Measurements from ENCODE around the gene MRPL39.
"Not testable (repeated sequence)": the region's sequence is repeated elsewhere in the genome, so short reads cannot be mapped to it uniquely, and the experiment has no call there.

The MRPL39 gene

DNA sequence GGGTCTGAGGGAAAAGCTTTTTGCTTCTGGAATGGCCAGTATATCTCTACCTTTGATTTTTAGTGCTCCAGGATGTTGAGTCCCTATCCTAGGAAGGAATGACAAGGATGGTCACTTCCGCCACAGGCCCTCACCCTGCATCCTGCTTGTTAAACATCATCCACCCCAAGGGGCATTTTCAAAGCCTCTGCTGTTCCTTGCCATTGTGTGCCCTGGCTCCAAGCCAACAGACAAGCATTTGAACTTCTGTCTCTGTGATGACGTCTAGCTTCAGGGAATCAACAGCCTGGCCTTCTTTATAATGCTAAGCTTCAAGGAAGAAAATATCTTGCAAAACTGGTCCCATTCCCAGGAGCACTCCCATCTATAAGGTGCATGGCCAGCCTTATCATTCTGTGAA lies 19.5 kb upstream of the MRPL39 start:
- no peak for ATAC-seq

DNA sequence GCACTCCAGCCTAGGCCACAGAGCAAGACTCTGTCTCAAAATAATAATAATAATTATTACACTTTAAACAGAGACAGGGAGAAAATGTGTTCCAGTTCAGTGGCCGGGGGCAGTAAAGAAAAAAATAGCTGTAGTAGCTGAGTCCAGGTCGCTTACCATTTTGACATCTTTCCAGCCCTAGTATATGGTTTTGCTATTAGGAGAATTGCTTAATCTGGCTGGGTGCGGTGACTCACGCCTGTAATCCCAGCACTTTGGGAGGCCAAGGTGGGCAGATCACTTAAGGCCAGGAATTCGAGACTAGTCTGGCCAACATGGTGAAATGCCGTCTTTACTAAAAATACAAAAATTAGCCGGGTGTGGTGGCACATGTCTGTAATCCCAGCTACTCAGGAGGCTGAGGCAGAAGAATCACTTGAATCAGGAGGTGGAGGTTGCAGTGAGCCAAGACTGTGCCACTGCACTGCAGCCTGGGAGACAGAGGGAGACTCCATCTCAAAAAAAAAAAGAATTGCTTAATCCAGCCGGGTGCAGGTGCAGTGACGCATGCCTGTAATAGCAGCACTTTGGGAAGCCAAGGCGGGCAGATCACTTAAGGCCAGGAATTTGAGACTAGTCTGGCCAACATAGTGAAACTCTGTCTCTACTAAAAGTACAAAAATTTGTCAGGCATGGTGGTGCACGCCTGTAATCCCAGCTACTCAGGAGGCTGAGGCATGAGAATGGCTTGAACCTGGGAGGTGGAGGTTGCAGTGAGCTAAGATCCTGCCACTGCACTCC lies 18.7 kb upstream of the MRPL39 start:
- ATAC-seq: not testable (repeated sequence)

More for the DNA sequence above, 19.5 kb upstream of the MRPL39 start:
- TF ChIP-seq ESRRG (CRISPR knock-in tag; IDR thresholded peaks at IDR 0.05) (no peak), GLIS3 (CRISPR knock-in tag; IDR thresholded peaks at IDR 0.05) (no peak), ZNF70 (CRISPR knock-in tag; IDR thresholded peaks at IDR 0.05) (no peak), ZNF565 (CRISPR knock-in tag; conservative IDR thresholded peaks at IDR 0.05; ENCODE audit: low read depth) (no peak)

DNA sequence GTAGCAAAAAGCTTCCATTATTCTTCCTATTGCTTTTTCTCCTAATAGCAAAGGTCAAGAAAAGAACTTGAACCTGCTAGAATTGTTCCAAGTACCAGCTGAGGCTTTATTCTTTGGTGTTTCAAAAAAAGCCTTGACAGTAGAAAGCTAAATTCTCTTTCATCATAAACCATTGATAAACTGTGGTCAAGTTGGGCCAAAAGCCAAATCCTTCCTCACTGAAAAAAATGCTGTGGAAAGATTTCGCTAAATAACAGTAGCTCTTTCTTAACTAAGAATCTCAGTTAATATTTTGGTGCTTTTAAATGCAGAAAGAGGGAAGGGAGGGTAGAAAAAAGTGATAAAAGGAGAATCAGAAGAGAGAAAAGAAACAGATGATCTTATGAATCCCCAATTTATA lies 17.8 kb upstream of the MRPL39 start:
- no peak for ATAC-seq
- no peak for TF ChIP-seq RARB (CRISPR knock-in tag; IDR thresholded peaks at IDR 0.05)

DNA sequence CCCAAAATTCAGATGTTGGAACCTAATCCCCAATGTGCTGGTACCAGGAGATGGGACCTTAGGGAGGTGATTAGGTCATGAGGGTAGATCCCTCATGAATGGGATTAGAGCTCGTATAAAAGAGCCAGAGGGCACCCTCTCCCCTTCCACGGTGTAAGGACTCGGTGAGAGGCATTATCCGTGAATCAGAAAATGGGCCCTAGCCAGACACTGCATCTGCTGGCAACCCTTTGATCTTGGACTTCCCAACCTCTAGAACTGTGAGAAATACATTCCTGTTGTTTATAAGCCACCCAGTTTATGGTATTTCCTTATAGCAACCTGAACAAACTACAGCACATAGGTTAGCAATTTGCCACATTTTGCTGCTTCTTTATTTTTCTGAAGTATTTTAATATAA lies 17.2 kb upstream of the MRPL39 start:
- no peak for ATAC-seq
- TF ChIP-seq, protein P1, sequence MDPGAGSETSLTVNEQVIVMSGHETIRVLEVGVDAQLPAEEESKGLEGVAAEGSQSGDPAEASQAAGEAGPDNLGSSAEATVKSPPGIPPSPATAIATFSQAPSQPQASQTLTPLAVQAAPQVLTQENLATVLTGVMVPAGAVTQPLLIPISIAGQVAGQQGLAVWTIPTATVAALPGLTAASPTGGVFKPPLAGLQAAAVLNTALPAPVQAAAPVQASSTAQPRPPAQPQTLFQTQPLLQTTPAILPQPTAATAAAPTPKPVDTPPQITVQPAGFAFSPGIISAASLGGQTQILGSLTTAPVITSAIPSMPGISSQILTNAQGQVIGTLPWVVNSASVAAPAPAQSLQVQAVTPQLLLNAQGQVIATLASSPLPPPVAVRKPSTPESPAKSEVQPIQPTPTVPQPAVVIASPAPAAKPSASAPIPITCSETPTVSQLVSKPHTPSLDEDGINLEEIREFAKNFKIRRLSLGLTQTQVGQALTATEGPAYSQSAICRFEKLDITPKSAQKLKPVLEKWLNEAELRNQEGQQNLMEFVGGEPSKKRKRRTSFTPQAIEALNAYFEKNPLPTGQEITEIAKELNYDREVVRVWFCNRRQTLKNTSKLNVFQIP (CRISPR knock-in tag; IDR thresholded peaks at IDR 0.05; ENCODE audit: borderline replicate concordance, low read depth): no peak
- TF ChIP-seq OSR1 (CRISPR knock-in tag; IDR thresholded peaks at IDR 0.05): no peak
- no peak for TF ChIP-seq ZFP30 (CRISPR knock-in tag; IDR thresholded peaks at IDR 0.05)
- TF ChIP-seq PPARA (CRISPR knock-in tag; IDR thresholded peaks at IDR 0.05; ENCODE audit: borderline replicate concordance): no peak
- TF ChIP-seq, protein P2, sequence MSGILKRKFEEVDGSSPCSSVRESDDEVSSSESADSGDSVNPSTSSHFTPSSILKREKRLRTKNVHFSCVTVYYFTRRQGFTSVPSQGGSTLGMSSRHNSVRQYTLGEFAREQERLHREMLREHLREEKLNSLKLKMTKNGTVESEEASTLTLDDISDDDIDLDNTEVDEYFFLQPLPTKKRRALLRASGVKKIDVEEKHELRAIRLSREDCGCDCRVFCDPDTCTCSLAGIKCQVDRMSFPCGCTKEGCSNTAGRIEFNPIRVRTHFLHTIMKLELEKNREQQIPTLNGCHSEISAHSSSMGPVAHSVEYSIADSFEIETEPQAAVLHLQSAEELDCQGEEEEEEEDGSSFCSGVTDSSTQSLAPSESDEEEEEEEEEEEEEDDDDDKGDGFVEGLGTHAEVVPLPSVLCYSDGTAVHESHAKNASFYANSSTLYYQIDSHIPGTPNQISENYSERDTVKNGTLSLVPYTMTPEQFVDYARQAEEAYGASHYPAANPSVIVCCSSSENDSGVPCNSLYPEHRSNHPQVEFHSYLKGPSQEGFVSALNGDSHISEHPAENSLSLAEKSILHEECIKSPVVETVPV (CRISPR knock-in tag; IDR thresholded peaks at IDR 0.05): no peak
- no peak for TF ChIP-seq BACH2 (CRISPR knock-in tag; IDR thresholded peaks at IDR 0.05; ENCODE audit: borderline replicate concordance)
- no peak for TF ChIP-seq ZNF565 (CRISPR knock-in tag; conservative IDR thresholded peaks at IDR 0.05; ENCODE audit: low read depth)

DNA sequence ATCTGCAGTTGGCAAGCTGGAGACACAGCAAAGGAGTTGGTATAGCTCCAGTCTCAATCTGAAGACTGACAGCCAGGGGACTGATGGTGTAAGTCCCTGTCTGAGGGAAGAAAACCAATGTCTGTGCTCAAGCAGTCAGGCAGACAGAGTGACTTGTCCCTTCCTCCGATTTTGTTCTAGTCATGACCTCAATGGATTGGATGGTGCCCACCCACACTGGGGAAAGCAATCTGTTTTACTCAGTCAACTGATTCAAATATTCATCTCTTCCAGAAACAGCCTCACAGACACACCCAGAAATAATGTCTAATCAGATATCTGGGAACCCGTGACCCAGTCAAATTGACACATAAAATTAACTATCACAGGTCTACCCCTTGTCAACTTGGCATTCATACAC lies 11.9 kb upstream of the MRPL39 start:
- TF ChIP-seq ISL1 (CRISPR knock-in tag; IDR thresholded peaks at IDR 0.05) (no peak), ZNF565 (CRISPR knock-in tag; conservative IDR thresholded peaks at IDR 0.05; ENCODE audit: low read depth) (no peak), ZNF70 (CRISPR knock-in tag; IDR thresholded peaks at IDR 0.05) (no peak), CSDC2 (CRISPR knock-in tag; IDR thresholded peaks at IDR 0.05) (no peak), OSR1 (CRISPR knock-in tag; IDR thresholded peaks at IDR 0.05) (no peak), SNAI2 (CRISPR knock-in tag; IDR thresholded peaks at IDR 0.05) (no peak), TCF4 (CRISPR knock-in tag; IDR thresholded peaks at IDR 0.05; ENCODE audit: borderline replicate concordance) (no peak), ARNTL (CRISPR knock-in tag; IDR thresholded peaks at IDR 0.05; ENCODE audit: borderline replicate concordance, low read depth) (no peak), ZNF8 (CRISPR knock-in tag; IDR thresholded peaks at IDR 0.05) (no peak), ZC3H10 (CRISPR knock-in tag; IDR thresholded peaks at IDR 0.05) (no peak), ZFP3 (CRISPR knock-in tag; IDR thresholded peaks at IDR 0.05) (no peak), BACH2 (CRISPR knock-in tag; IDR thresholded peaks at IDR 0.05; ENCODE audit: borderline replicate concordance) (no peak)
- TF ChIP-seq, protein P1 (CRISPR knock-in tag; IDR thresholded peaks at IDR 0.05; ENCODE audit: borderline replicate concordance, low read depth): no peak
- TF ChIP-seq, protein P3, sequence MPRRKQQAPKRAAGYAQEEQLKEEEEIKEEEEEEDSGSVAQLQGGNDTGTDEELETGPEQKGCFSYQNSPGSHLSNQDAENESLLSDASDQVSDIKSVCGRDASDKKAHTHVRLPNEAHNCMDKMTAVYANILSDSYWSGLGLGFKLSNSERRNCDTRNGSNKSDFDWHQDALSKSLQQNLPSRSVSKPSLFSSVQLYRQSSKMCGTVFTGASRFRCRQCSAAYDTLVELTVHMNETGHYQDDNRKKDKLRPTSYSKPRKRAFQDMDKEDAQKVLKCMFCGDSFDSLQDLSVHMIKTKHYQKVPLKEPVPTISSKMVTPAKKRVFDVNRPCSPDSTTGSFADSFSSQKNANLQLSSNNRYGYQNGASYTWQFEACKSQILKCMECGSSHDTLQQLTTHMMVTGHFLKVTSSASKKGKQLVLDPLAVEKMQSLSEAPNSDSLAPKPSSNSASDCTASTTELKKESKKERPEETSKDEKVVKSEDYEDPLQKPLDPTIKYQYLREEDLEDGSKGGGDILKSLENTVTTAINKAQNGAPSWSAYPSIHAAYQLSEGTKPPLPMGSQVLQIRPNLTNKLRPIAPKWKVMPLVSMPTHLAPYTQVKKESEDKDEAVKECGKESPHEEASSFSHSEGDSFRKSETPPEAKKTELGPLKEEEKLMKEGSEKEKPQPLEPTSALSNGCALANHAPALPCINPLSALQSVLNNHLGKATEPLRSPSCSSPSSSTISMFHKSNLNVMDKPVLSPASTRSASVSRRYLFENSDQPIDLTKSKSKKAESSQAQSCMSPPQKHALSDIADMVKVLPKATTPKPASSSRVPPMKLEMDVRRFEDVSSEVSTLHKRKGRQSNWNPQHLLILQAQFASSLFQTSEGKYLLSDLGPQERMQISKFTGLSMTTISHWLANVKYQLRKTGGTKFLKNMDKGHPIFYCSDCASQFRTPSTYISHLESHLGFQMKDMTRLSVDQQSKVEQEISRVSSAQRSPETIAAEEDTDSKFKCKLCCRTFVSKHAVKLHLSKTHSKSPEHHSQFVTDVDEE (CRISPR knock-in tag; IDR thresholded peaks at IDR 0.05): no peak
- TF ChIP-seq, protein P4, sequence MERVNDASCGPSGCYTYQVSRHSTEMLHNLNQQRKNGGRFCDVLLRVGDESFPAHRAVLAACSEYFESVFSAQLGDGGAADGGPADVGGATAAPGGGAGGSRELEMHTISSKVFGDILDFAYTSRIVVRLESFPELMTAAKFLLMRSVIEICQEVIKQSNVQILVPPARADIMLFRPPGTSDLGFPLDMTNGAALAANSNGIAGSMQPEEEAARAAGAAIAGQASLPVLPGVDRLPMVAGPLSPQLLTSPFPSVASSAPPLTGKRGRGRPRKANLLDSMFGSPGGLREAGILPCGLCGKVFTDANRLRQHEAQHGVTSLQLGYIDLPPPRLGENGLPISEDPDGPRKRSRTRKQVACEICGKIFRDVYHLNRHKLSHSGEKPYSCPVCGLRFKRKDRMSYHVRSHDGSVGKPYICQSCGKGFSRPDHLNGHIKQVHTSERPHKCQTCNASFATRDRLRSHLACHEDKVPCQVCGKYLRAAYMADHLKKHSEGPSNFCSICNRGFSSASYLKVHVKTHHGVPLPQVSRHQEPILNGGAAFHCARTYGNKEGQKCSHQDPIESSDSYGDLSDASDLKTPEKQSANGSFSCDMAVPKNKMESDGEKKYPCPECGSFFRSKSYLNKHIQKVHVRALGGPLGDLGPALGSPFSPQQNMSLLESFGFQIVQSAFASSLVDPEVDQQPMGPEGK (CRISPR knock-in tag; IDR thresholded peaks at IDR 0.05; ENCODE audit: borderline replicate concordance): no peak
- ATAC-seq: no peak

Measured in SK-N-SH treated with all-trans-retinoic acid at 6 μM for 48 hours (cell line).